PFSK-1 (cell line): ENCODE results near the gene TBC1D17.
A peak's percentile ranks its signal among the peaks of the same experiment; 100 is the strongest.

ENCODE experiments used
- FOXP2 ChIP-seq: optimal IDR thresholded peaks from 2 replicates; pipeline ENCODE3; 2011; ENCODE audit warnings: borderline replicate concordance, control low read depth, inconsistent platforms; ENCODE audit not compliant: insufficient read depth; ENCODE audit errors: extremely low read length, extremely low read depth
- POLR2AphosphoS5 ChIP-seq: IDR thresholded peaks from 2 replicates; pipeline ENCODE4 v1.6.1; 2012; ENCODE audit warnings: low read depth, mild to moderate bottlenecking, control low read depth, low read length, moderate library complexity
- SIN3A ChIP-seq: IDR thresholded peaks from 2 replicates; pipeline ENCODE4 v1.6.1; 2012; ENCODE audit warnings: mild to moderate bottlenecking, low read length, moderate library complexity, borderline replicate concordance; ENCODE audit not compliant: insufficient read depth
- TAF1 ChIP-seq: IDR thresholded peaks from 2 replicates; pipeline ENCODE4 v1.6.1; 2012; ENCODE audit warnings: low read length, control low read depth, borderline replicate concordance; ENCODE audit not compliant: insufficient read depth
- TF ChIP-seq, protein P1 (sequence below), 2 experiments: IDR thresholded peaks; 2 replicates each; pipeline versions ENCODE4 v1.6.1 to v1.8.0; 2011 to 2012; ENCODE audit warnings: low read depth in 2 of 2, low read length in 2 of 2, control low read depth in 1 of 2, inconsistent platforms in 1 of 2, mild to moderate bottlenecking in 1 of 2, moderate library complexity in 1 of 2; ENCODE audit not compliant: insufficient read depth in 1 of 2

Gene TBC1D17

DNA sequence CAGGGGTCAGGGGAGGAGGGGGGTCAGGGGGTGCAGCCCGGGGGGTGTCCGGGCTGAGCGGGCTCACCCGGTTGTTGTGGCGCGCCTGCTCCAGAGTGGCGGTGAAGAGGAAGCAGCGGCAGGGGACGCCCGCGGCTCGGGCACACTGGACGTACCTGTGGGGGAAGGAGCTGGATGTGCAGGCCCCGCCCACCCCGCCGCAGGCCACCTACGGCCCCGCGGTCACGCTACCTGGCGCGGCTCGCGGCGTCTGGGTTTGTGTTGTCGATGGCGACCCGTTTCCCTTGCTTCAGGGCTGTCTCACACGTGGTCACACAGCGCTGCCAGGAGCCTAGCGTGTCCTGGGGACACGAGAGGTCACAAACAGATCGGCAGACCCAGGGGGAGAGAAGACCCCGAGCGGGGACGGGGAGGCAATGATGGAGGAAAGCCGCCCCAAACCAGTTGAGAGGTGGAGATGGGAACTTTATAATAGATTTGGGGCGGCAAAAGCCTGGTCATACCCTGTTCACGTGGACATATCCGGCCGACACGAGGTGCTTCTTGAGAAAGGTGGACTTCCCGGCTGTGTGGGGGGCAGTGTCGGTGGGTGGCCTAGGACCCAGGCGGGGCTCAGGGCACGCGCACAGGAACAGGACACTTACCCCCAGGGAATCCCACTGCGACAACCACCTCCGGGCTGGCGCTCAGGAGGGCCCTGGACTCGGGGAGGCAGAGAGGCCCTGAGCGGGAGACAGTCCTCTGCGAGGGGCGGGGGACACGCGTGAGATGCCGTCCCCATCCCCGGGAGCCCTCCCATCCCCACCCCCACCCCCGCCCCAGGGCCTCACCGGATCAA lies 15.7 kb upstream of the TBC1D17 start:
- TF ChIP-seq FOXP2 (no peak), TAF1 (no peak), SIN3A (no peak), POLR2AphosphoS5 (no peak)
- TF ChIP-seq, protein P1, sequence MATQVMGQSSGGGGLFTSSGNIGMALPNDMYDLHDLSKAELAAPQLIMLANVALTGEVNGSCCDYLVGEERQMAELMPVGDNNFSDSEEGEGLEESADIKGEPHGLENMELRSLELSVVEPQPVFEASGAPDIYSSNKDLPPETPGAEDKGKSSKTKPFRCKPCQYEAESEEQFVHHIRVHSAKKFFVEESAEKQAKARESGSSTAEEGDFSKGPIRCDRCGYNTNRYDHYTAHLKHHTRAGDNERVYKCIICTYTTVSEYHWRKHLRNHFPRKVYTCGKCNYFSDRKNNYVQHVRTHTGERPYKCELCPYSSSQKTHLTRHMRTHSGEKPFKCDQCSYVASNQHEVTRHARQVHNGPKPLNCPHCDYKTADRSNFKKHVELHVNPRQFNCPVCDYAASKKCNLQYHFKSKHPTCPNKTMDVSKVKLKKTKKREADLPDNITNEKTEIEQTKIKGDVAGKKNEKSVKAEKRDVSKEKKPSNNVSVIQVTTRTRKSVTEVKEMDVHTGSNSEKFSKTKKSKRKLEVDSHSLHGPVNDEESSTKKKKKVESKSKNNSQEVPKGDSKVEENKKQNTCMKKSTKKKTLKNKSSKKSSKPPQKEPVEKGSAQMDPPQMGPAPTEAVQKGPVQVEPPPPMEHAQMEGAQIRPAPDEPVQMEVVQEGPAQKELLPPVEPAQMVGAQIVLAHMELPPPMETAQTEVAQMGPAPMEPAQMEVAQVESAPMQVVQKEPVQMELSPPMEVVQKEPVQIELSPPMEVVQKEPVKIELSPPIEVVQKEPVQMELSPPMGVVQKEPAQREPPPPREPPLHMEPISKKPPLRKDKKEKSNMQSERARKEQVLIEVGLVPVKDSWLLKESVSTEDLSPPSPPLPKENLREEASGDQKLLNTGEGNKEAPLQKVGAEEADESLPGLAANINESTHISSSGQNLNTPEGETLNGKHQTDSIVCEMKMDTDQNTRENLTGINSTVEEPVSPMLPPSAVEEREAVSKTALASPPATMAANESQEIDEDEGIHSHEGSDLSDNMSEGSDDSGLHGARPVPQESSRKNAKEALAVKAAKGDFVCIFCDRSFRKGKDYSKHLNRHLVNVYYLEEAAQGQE (IDR thresholded peaks at IDR 0.05; ENCODE audit: insufficient read depth in 1 of 2, low read depth in 2 of 2, low read length in 2 of 2): no peak

DNA sequence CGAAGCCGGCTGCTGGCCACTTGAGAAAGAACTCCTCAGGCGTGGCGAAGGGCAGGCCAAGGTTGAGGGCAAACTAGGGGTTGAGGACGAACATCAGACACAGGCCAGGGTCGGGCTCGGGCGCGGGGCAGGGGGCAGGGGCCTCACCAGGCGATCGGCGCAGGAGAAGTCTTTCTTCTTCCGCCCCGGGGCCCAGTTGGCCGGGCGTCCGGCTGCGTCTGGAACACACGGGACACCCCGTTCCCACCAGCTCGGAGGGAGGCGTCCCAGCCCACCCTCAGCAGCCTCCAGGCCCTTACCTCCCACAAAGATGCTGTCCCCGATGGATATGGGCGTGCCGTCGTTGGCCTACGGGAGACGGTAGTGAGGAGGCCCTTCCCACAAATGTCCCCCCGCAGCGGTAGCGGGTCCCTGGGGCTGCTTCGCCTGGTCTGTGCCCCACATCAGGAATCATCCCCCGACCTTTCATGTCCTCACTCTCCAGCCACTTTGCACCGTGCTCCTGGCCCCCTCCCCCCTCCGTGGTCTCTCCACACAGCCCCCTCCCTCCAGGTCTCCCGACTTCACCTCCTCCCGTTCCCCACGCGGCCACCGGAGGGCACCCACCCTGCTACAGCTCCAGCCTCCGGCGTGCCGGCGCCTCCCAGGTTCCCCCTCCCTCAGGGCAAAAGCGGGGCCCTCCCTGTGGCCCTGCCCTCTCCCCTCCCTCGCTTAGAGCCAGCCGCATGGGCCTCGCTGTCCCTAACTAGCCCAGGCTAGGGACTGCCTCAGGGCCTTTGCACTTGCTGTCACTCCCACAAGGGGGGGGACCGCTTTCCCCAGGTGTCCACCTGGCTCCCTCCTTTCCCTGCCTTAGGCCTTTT lies 14.9 kb upstream of the TBC1D17 start:
- TF ChIP-seq FOXP2: no peak

DNA sequence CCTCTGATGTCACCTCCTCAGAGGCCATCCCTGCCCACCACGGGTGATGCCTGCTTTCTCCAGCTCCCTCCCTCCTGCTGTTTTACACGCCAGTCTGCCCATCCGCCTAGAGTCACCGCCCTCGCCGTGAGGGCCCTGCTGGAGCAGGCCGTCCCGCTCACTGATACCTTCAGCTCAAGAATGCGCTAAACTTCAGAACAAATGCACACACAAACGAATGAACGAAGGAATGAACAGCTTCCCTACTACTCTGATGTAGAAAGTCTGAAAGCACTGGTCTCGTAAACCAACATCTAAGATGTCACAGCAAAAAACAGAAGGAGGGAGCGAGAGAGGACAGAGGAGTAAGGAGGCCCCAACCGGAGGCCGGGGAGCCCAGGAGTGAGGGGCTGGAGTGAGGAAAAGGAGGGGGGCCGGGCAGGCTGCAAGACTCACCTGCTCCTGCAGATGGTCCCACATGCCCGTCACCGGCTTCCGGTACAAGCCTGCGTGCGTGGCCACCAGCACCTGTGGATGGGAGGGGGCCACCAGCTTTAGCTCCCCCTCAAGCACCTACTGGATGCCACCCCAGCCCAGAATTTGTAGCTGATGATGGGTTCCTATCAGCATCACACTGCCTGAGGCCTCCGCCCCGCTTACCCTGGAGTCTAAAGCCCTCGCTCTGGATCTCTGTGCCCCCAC lies 14.1 kb upstream of the TBC1D17 start:
- TF ChIP-seq TAF1: no peak
- TF ChIP-seq POLR2AphosphoS5: no peak
- TF ChIP-seq, protein P1 (IDR thresholded peaks at IDR 0.05; ENCODE audit: insufficient read depth in 1 of 2, low read depth in 2 of 2, low read length in 2 of 2): no peak
- no peak for TF ChIP-seq FOXP2
- no peak for TF ChIP-seq SIN3A

DNA sequence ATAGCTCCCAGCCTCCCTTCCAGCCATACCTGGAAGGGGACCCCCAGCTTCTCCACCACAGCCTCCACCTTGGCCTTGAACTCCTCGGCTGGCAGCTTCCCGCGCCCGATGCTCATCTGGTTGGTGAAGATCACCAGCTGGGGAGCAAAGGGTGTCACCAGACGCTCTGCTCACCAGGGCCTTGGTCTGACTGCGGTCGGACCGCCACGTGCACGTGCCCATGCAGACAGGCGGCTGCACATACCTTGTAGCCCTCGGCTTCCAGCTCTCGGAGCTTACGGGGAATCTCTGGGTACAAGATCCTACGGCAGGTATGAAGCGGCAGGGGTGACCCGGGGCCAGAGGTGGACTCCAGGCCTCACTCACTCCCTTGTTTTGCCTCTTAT lies 13.6 kb upstream of the TBC1D17 start:
- TF ChIP-seq SIN3A (no peak), POLR2AphosphoS5 (no peak), FOXP2 (no peak), TAF1 (no peak)
- TF ChIP-seq, protein P1 (IDR thresholded peaks at IDR 0.05; ENCODE audit: insufficient read depth in 1 of 2, low read depth in 2 of 2, low read length in 2 of 2): no peak

DNA sequence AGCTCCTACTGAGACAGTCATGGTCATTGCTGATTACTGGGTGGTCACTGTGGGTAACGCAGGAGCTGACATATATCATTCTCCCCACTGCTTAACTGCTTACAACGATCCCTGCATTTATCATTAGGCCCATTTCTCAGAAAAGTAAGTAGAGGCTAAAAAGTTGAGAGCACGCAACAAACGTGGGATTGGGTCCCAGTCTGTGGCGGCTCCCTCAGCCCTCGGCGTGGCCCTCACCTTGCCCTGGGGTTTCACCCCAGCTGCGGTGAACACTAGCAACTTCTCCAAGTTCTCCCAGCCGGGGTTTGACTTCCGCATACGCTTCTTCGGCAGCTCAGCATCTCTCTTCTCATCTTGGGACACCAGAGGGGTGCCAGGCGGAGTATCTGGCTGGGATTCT lies 12.6 kb upstream of the TBC1D17 start:
- no peak for TF ChIP-seq FOXP2
- 0 out of 2 replicates have a peak, but pooled peaks have one; percentile 9 for TF ChIP-seq POLR2AphosphoS5
- TF ChIP-seq SIN3A: no peak
